Neuron (in vitro differentiated cells): Measurements from ENCODE around the gene RPTOR.
"Not testable (repeated sequence)": the region's sequence is repeated elsewhere in the genome, so short reads cannot be mapped to it uniquely, and the experiment has no call there.

Experiments
- H2AFZ ChIP-seq: one replicate; pipeline ENCODE4 v1.6.1; 2013; ENCODE audit warnings: low read depth, mild to moderate bottlenecking, inconsistent platforms, low read length, moderate library complexity
- H3K27me3 ChIP-seq: one replicate; pipeline ENCODE4 v1.6.1; 2013; ENCODE audit warnings: low read length; ENCODE audit not compliant: insufficient read depth
- H3K36me3 ChIP-seq: one replicate; pipeline ENCODE4 v1.6.1; 2013; ENCODE audit warnings: low read length; ENCODE audit not compliant: insufficient read depth
- H3K4me1 ChIP-seq: one replicate; pipeline ENCODE4 v1.6.1; 2013; ENCODE audit warnings: low read length; ENCODE audit not compliant: insufficient read depth
- H3K4me3 ChIP-seq: 2 replicates; pipeline ENCODE4 v1.5.1; 2013; ENCODE audit warnings: mild to moderate bottlenecking, low read length, moderate library complexity
- H3K9me3 ChIP-seq: one replicate; pipeline ENCODE4 v1.6.1; 2013; ENCODE audit warnings: low read length

The RPTOR gene

GRCh38 chr17:80520810-80521455 is 23.7 kb upstream of the RPTOR start:
- H2AFZ ChIP-seq: no peak overlapping the region
- H3K9me3 ChIP-seq: no peaks in the 10 kb centered on the region
- no peaks in the 10 kb centered on the region for H3K36me3 ChIP-seq
- H3K4me1 ChIP-seq: no peaks in the 10 kb centered on the region
- peaks cover 14% of the 10 kb centered on the region for H3K27me3 ChIP-seq
- no peak overlapping the region for H3K4me3 ChIP-seq

- Histone ChIP-seq H2AFZ (no peak overlapping the region), H3K9me3 (no peaks in the 10 kb centered on the region), H3K4me1 (no peaks in the 10 kb centered on the region), H3K36me3 (no peaks in the 10 kb centered on the region), H3K4me3 (no peak overlapping the region), H3K27me3 (peaks cover 21% of the 10 kb centered on the region)
These were observed 21.4 kb upstream of the RPTOR start for GRCh38 chr17:80523054-80523744.

- H3K4me1 ChIP-seq: no peaks in the 10 kb centered on the region
- peaks cover 25% of the 10 kb centered on the region for H3K27me3 ChIP-seq
- H3K36me3 ChIP-seq: no peaks in the 10 kb centered on the region
- H2AFZ ChIP-seq: no peak overlapping the region
- no peak overlapping the region for H3K4me3 ChIP-seq
- no peaks in the 10 kb centered on the region for H3K9me3 ChIP-seq
These were observed 20.5 kb upstream of the RPTOR start for GRCh38 chr17:80523956-80524712.

- H3K27me3 ChIP-seq: peaks cover 19% of the 10 kb centered on the region
These were observed 18.3 kb upstream of the RPTOR start for GRCh38 chr17:80526116-80526910.

GRCh38 chr17:80527016-80527645 is 17.5 kb upstream of the RPTOR start:
- no peaks in the 10 kb centered on the region for H3K9me3 ChIP-seq
- H2AFZ ChIP-seq: no peak overlapping the region
- no peaks in the 10 kb centered on the region for H3K36me3 ChIP-seq
- H3K4me1 ChIP-seq: peaks cover 2% of the 10 kb centered on the region
- no peak overlapping the region for H3K4me3 ChIP-seq
- H3K27me3 ChIP-seq: peaks cover 19% of the 10 kb centered on the region

More at GRCh38 chr17:80526116-80526910, 18.3 kb upstream of the RPTOR start:
- Histone ChIP-seq H3K4me3 (no peak overlapping the region), H3K36me3 (no peaks in the 10 kb centered on the region), H3K4me1 (peaks cover 2% of the 10 kb centered on the region), H2AFZ (no peak overlapping the region), H3K9me3 (no peaks in the 10 kb centered on the region)

GRCh38 chr17:80528536-80528935 is 16.1 kb upstream of the RPTOR start:
- H3K36me3 ChIP-seq: no peaks in the 10 kb centered on the region
- H2AFZ ChIP-seq: no peak overlapping the region
- H3K27me3 ChIP-seq: peaks cover 19% of the 10 kb centered on the region
- H3K4me3 ChIP-seq: no peak overlapping the region
- H3K4me1 ChIP-seq: peaks cover 2% of the 10 kb centered on the region
- no peaks in the 10 kb centered on the region for H3K9me3 ChIP-seq

- Histone ChIP-seq H3K4me3 (peak overlapping the region; percentile 16), H3K4me1 (peaks cover 2% of the 10 kb centered on the region), H3K36me3 (no peaks in the 10 kb centered on the region), H3K9me3 (no peaks in the 10 kb centered on the region), H3K27me3 (peaks cover 19% of the 10 kb centered on the region), H2AFZ (no peak overlapping the region)
These were observed 15.3 kb upstream of the RPTOR start for GRCh38 chr17:80529104-80529903.

- Histone ChIP-seq H3K27me3 (peaks cover 19% of the 10 kb centered on the region), H3K4me3 (no peak overlapping the region), H3K4me1 (peaks cover 2% of the 10 kb centered on the region), H3K9me3 (no peaks in the 10 kb centered on the region), H2AFZ (no peak overlapping the region), H3K36me3 (no peaks in the 10 kb centered on the region)
These were observed 14.7 kb upstream of the RPTOR start for GRCh38 chr17:80529904-80530292.

GRCh38 chr17:80531400-80531799 is 13.2 kb upstream of the RPTOR start:
- H3K27me3 ChIP-seq: peaks cover 13% of the 10 kb centered on the region
- no peak overlapping the region for H3K4me3 ChIP-seq
- H3K36me3 ChIP-seq: no peaks in the 10 kb centered on the region
- H3K4me1 ChIP-seq: peaks cover 2% of the 10 kb centered on the region
- no peaks in the 10 kb centered on the region for H3K9me3 ChIP-seq
- H2AFZ ChIP-seq: no peak overlapping the region

- not testable (repeated sequence) for H3K36me3 ChIP-seq, H3K9me3 ChIP-seq, H3K27me3 ChIP-seq, H2AFZ ChIP-seq, H3K4me3 ChIP-seq, H3K4me1 ChIP-seq
These were observed 7.3 kb upstream of the RPTOR start for GRCh38 chr17:80537386-80537785.

- no peaks in the 10 kb centered on the region for H3K27me3 ChIP-seq
- H2AFZ ChIP-seq: no peak overlapping the region
- H3K4me1 ChIP-seq: peaks cover 8% of the 10 kb centered on the region
- H3K4me3 ChIP-seq: no peak overlapping the region
- H3K9me3 ChIP-seq: no peaks in the 10 kb centered on the region
- no peaks in the 10 kb centered on the region for H3K36me3 ChIP-seq
These were observed 6.2 kb upstream of the RPTOR start for GRCh38 chr17:80538484-80538883.
